GM10266 (cell line): ENCODE results near the gene ZDHHC23.

Source experiments
- DNase-seq: peaks from one replicate; pipeline ENCODE4 v3.0.0; 2012; ENCODE audit errors: extremely low spot score
- CTCF ChIP-seq: IDR thresholded peaks from 2 replicates; pipeline ENCODE4 v1.5.1; 2012; ENCODE audit warnings: mild to moderate bottlenecking, low read depth; ENCODE audit not compliant: control insufficient read depth, insufficient read depth; ENCODE audit errors: missing control alignments

ZDHHC23 gene

DNA sequence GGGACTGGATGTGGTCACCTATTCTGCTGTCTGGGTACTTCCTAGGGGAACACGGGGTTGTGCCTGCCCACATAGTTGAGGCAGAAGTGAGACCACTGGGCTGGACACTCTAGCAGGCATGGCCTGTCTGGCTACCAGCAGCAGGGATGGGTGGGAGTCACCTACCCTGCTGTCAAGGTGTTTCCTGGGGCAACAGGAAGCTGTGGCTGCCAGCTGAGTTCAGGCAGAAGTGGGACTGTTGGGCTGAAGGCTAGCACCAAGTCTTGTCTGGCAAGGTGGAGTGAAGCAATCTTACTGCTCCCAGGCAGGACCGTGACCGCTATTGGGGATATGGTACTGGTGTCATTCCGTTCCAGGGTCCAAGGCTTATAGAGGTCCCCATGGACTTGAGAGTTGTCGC, 20.3 kb upstream of the ZDHHC23 start:
- DNase-seq = no peak
- TF ChIP-seq CTCF = no peak

DNA sequence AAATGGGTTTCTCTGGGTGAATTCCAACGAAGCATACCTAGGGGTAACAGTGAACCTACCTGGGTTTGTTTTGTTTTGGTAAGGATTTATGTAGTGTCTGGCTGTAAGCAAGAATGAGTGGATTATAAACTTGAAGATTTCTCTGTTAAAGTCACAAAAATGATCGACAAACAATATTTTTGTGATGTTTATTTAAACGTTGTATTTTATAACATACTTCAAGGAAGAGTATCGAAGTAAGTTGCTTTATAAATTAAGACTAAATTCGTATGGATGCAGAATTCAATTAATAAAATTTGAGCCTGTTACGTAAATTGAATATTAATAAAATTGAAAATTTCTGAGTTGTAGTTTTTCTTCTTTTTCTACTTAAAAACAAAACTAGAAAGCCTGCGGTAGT, 982 bp upstream of the ZDHHC23 start:
- TF ChIP-seq CTCF = no peak

GRCh38 chr3:113948015-113948917, 453 bp downstream of the ZDHHC23 start:
- DNase-seq = peak; percentile 49
- no peak for TF ChIP-seq CTCF

More for the DNA sequence above, 982 bp upstream of the ZDHHC23 start:
- no peak for DNase-seq

- TF ChIP-seq CTCF = no peak
- DNase-seq = no peak
These were observed 5.1 kb downstream of the ZDHHC23 start for GRCh38 chr3:113952921-113953320.

DNA sequence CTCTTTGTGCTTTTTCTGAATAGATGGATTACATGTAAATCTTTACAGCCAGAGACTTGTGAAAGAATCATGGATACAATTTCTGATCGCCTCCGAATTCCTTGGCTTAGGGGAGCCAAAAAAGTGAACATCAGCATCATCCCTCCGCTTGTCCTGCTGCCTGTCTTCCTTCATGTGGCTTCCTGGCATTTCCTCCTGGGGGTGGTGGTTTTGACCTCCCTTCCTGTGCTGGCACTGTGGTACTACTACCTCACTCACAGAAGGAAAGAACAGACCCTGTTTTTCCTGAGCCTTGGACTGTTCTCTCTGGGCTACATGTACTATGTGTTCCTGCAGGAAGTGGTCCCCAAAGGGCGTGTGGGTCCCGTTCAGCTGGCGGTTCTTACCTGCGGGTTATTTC, 5.9 kb downstream of the ZDHHC23 start:
- TF ChIP-seq CTCF = no peak
- DNase-seq = no peak

GRCh38 chr3:113954091-113954685, 6.4 kb downstream of the ZDHHC23 start:
- DNase-seq = no peak

More at GRCh38 chr3:113954091-113954685, 6.4 kb downstream of the ZDHHC23 start:
- no peak for TF ChIP-seq CTCF
